B cell (primary cell): Measurements from ENCODE around the gene ACO2. TPM values are rescaled to one million over a fixed set of nuclear protein-coding genes. Genes with fewer than 3 reads are reported as not detected.

Experiments used
- ATAC-seq: fragments of 200-7000 bp; cut with Tn5 transposase; one replicate; pipeline ENCODE4 v1.10.0; 2021; ENCODE audit warnings: low read depth, mild to moderate bottlenecking, moderate number of reproducible peaks, moderate library complexity
- CTCF ChIA-PET: fragments of 350-600 bp; sonication (Branson Sonifier 250); formaldehyde crosslinking; loops from one replicate; lab custom pipeline; 2021; ENCODE audit warnings: antibody characterized with exemption, inconsistent platforms; lab: Charles Lee
- POLR2A ChIA-PET: fragments of 350-600 bp; sonication (Branson Sonifier 250); formaldehyde crosslinking; loops from one replicate; lab custom pipeline; 2021; ENCODE audit warnings: antibody characterized with exemption; lab: Charles Lee
- DNase-seq: peaks from one replicate; pipeline ENCODE4 v3.0.0; 2013
- H2AFZ ChIP-seq: 2 replicates; pipeline ENCODE4 v1.6.1; 2012; ENCODE audit warnings: mild to moderate bottlenecking, low read depth, low read length; ENCODE audit not compliant: insufficient read depth, poor library complexity, severe bottlenecking
- H3K27ac ChIP-seq, 2 donors: 1 replicate in 1 of 2; 2 replicates in 1 of 2; pipeline ENCODE4 v1.5.1; 2012 to 2013; ENCODE audit warnings: low read length in 2 of 2, mild to moderate bottlenecking in 2 of 2, moderate library complexity in 1 of 2
- H3K27me3 ChIP-seq, 4 experiments: fragments of 200-600 bp in 1 of 4; sonication (generic) in 1 of 4; replicated peaks in 1 of 4; 1 replicate in 2 of 4; 2 replicates in 2 of 4; pipeline versions ENCODE4 v1.6.1 to v1.7.0; 2013 to 2016; ENCODE audit warnings: low read length in 3 of 4, mild to moderate bottlenecking in 2 of 4, mixed read lengths in 1 of 4, moderate library complexity in 1 of 4; ENCODE audit not compliant: insufficient read depth in 4 of 4, control insufficient read depth in 3 of 4; ENCODE audit errors: control extremely low read depth in 1 of 4
- H3K36me3 ChIP-seq, 2 experiments: replicated peaks in 1 of 2; 1 replicate in 1 of 2; 2 replicates in 1 of 2; pipeline versions ENCODE4 v1.6.1 to v1.7.1; 2013; ENCODE audit warnings: low read length in 1 of 2; ENCODE audit not compliant: insufficient read depth in 2 of 2, control insufficient read depth in 1 of 2; ENCODE audit errors: control extremely low read depth in 1 of 2, extremely low read depth in 1 of 2
- H3K4me1 ChIP-seq, 2 donors: fragments of 200-600 bp in 1 of 2; sonication (generic) in 1 of 2; 1 replicate in 1 of 2; 2 replicates in 1 of 2; pipeline versions ENCODE4 v1.5.1 to v1.6.1; 2013 to 2017; ENCODE audit warnings: low read length in 2 of 2; ENCODE audit not compliant: control insufficient read depth in 2 of 2, insufficient read depth in 2 of 2
- H3K4me2 ChIP-seq: replicated peaks from 2 replicates; pipeline ENCODE3; 2012; ENCODE audit warnings: mild to moderate bottlenecking, low read depth, low read length; ENCODE audit not compliant: poor library complexity, severe bottlenecking
- H3K4me3 ChIP-seq, 5 experiments: fragments of 200-600 bp in 1 of 5; sonication (generic) in 1 of 5; 1 replicate in 3 of 5; 2 replicates in 2 of 5; pipeline versions ENCODE4 v1.5.1 to v1.7.0; 2011 to 2016; ENCODE audit warnings: low read length in 4 of 5, mild to moderate bottlenecking in 4 of 5, low read depth in 2 of 5, control low read depth in 1 of 5, moderate library complexity in 1 of 5; ENCODE audit not compliant: insufficient read depth in 1 of 5; ENCODE audit errors: control extremely low read depth in 1 of 5, extremely low read depth in 1 of 5
- H3K79me2 ChIP-seq: fragments of 200-600 bp; sonication (generic); one replicate; pipeline ENCODE4 v1.6.0; 2016; ENCODE audit warnings: low read length; ENCODE audit not compliant: control insufficient read depth, insufficient read depth
- H3K9ac ChIP-seq: fragments of 200-600 bp; sonication (generic); 2 replicates; pipeline ENCODE4 v1.6.1; 2017; ENCODE audit warnings: mild to moderate bottlenecking, low read length, moderate library complexity
- H3K9me3 ChIP-seq, 3 donors: one replicate each; pipeline versions ENCODE4 v1.6.1 to v1.7.1; 2013; ENCODE audit warnings: low read length in 2 of 3; ENCODE audit not compliant: control insufficient read depth in 2 of 3, insufficient read depth in 1 of 3; ENCODE audit errors: control extremely low read depth in 1 of 3
- H4K20me1 ChIP-seq: 2 replicates; pipeline ENCODE4 v1.6.0; 2012; ENCODE audit warnings: mild to moderate bottlenecking, low read length; ENCODE audit not compliant: insufficient read depth, control insufficient read depth, poor library complexity, severe bottlenecking
- H3K27ac Mint-ChIP-seq: one replicate; pipeline ENCODE4 v1.8.0; 2021; ENCODE audit warnings: mixed read lengths
- H3K27me3 Mint-ChIP-seq: one replicate; pipeline ENCODE4 v1.8.0; 2021; ENCODE audit warnings: mixed read lengths
- H3K4me1 Mint-ChIP-seq: one replicate; pipeline ENCODE4 v1.8.0; 2021; ENCODE audit warnings: mixed read lengths
- H3K4me3 Mint-ChIP-seq: one replicate; pipeline ENCODE4 v1.8.0; 2021; ENCODE audit warnings: mixed read lengths
- H3K9me3 Mint-ChIP-seq: one replicate; pipeline ENCODE4 v1.8.0; 2022; ENCODE audit warnings: mixed read lengths; ENCODE audit not compliant: insufficient read depth
- CTCF ChIP-seq: fragments of 200-600 bp; IDR thresholded peaks from one replicate; pipeline ENCODE4 v1.8.0; 2022; ENCODE audit warnings: antibody characterized with exemption, mild to moderate bottlenecking
- EZH2 ChIP-seq: IDR thresholded peaks from 2 replicates; pipeline ENCODE4 v1.6.1; 2012; ENCODE audit warnings: borderline replicate concordance, low read depth, mild to moderate bottlenecking, moderate library complexity, low read length; ENCODE audit not compliant: insufficient read depth, poor library complexity, severe bottlenecking
- WGBS: methylation state at CpG from one replicate; pipeline ENCODE4 v1.1.5; 2013; ENCODE audit warnings: missing lambda C conversion rate; ENCODE audit not compliant: insufficient coverage; 5-methylcytosine and 5-hydroxymethylcytosine counted together
- intact Hi-C: fragments of 100-400 bp; cut with micrococcal nuclease; formaldehyde crosslinking; loops from one replicate; pipeline ENCODE4 v1.10.0; 2022
- polyA plus RNA-seq: library from polyadenylated mRNA; depleted of rRNA; stranded (reverse); fragments of >200 nt; gene quantifications from 2 replicates; pipeline ENCODE4 v1.2.3, GENCODE V29; 2012
- total RNA-seq, 2 donors: library from RNA; stranded (reverse); fragments of 120-200 nt in 1 of 2; gene quantifications; 1 replicate in 1 of 2; 2 replicates in 1 of 2; pipeline versions ENCODE4 v1.2.3 to v1.2.4, GENCODE V29; 2013 to 2022

The ACO2 gene
- total and polyA plus RNA-seq, 2 donors (not counting 1 experiment from before 2014, with no cell fraction given): 91.5 to 91.7 TPM

- POLR2A ChIA-PET: no interaction called here
- no peaks in the 10 kb centered on the region for H3K27me3 Mint-ChIP-seq
- no peak overlapping the region for H3K9ac ChIP-seq
These were observed 55.3 kb downstream of the ACO2 start for GRCh38 chr22:41524251-41524661.

More at GRCh38 chr22:41524251-41524661, 55.3 kb downstream of the ACO2 start:
- no peaks in the 10 kb centered on the region for H3K9me3 ChIP-seq
- ATAC-seq (no peak), DNase-seq (no peak)
- Mint-ChIP-seq H3K9me3 (no peaks in the 10 kb centered on the region), H3K4me1 (peaks cover 15% of the 10 kb centered on the region), H3K27ac (no peak overlapping the region), H3K4me3 (no peak overlapping the region)
- H3K4me1 ChIP-seq: peaks cover 7 to 12% of the 10 kb centered on the region in 2 donors
- no peaks in the 10 kb centered on the region for H3K27me3 ChIP-seq
- WGBS: 92% methylated on average over 11 of the region's 13 CpGs
- no peak overlapping the region for H3K4me3 ChIP-seq
- H4K20me1 ChIP-seq: peaks cover 26% of the 10 kb centered on the region
- intact Hi-C loops: no loop called here
- no peak for TF ChIP-seq CTCF
- no peak for TF ChIP-seq EZH2
- no peak overlapping the region for H3K27ac ChIP-seq
- CTCF ChIA-PET: interaction anchor here (0.9 to 13.2 kb wide), 4 partner anchors 20 to 125 kb away, joined by 3 to 228 read pairs (median 12); partner anchors contain the start of genes ACO2 and PHF5A
- H3K79me2 ChIP-seq: no peaks in the 10 kb centered on the region
- no peak overlapping the region for H3K4me2 ChIP-seq
- H2AFZ ChIP-seq: no peak overlapping the region
- peaks cover 0 to 67% of the 10 kb centered on the region in 2 experiments for H3K36me3 ChIP-seq
